Measurements from ENCODE around the gene ZNF768.
"Not testable (repeated sequence)": the region's sequence is repeated elsewhere in the genome, so short reads cannot be mapped to it uniquely, and the experiment has no call there.

ZNF768 gene

DNA sequence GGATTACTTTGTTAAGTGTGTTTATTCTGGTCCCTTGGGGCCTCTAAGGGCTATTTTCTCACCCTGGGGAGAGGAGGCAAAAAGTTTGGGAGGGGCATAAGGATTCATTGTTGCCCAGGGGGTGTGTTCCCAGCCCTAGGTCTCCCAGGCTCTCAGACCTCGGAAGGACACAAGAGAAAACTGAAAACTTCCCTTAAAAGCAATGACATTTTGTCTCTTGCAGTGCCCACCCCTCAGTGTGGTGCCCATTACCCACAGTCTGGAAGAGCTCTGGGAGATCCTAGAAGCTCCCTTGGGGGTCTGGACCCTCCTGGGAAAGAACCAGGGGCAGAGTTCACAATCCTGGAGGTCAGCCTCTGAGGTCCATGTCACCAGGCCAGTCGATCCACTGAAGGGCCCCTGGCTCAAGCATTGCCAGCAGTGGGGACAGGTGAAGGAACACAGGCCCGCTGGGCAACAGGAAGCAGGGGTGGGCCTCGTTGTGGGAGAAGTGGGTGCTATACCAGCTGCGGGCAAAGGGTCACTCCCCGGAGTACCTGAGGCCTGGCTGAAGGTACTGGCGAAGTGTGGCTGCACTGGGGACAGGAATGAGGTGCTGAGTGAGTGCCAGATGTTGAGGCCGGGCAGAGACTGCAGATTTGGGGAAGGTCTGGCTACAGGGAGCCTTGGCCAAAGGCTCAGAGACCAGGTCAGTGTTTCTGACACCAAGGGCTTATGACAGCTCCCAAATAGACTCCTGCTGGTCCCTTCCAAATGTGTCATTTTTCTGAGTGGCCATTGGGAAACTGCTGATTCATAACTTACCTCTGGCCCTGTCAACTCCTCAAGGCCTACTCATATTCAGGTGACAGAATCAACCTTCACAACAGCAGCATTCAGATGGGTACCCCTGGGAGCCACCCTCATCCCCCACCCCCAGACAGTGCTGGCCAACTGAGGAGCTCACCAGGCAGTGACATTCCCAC lies 12.9 kb upstream of the ZNF768 start:
- Histone ChIP-seq H3K4me1 (ENCODE audit: control insufficient read depth, insufficient read depth, low read length, poor library complexity, severe bottlenecking) (peaks cover 27% of the 10 kb centered on the region), H3K27ac (ENCODE audit: low read depth, low read length, severe bottlenecking) (no peak overlapping the region), H3K36me3 (ENCODE audit: control insufficient read depth, insufficient read depth, low read length) (peaks cover 6% of the 10 kb centered on the region), H3K4me3 (ENCODE audit: extremely low read depth, insufficient read depth, low read length, poor library complexity, severe bottlenecking) (no peak overlapping the region), H3K9me3 (ENCODE audit: control insufficient read depth, low read length) (no peaks in the 10 kb centered on the region)
- 92 to 98% methylated on average over 7 of the region's 8 CpGs for WGBS, 2 experiments (ENCODE audit: insufficient coverage in 2 of 2)

DNA sequence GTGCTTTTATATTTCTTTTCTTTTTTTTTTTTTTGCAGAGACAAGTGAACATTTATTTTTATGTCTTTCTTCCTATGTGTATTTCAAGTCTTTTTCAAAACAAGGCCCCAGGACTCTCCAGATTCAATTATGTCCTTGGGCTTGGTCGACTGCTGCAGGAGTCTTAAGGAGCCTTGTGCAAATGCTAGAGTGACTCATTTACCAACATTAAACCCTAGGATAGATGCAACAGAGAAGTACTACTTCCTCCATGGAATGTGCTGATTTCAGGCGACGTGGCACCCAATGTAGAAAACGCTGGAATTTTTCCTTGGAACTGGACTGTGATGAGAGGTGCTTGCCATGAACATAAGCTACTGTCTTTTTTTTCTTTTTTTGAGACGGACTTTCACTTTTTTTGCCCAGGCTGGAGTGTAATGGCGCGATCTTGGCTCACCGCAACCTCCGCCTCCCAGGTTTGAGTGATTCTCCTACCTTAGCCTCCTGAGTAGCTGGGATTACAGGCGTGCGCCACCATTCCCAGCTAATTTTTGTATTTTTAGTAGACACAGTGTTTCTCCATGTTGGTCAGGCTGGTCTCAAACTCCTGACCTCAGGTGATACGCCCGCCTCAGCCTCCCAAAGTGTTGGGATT lies 10.1 kb upstream of the ZNF768 start:
- not testable (repeated sequence) for H3K27ac ChIP-seq (ENCODE audit: low read depth, low read length, severe bottlenecking); H3K9me3 ChIP-seq (ENCODE audit: control insufficient read depth, low read length)
- Histone ChIP-seq H3K36me3 (ENCODE audit: control insufficient read depth, insufficient read depth, low read length) (peaks cover 19% of the 10 kb centered on the region), H3K4me1 (ENCODE audit: control insufficient read depth, insufficient read depth, low read length, poor library complexity, severe bottlenecking) (peaks cover 18% of the 10 kb centered on the region), H3K4me3 (ENCODE audit: extremely low read depth, insufficient read depth, low read length, poor library complexity, severe bottlenecking) (peak overlapping the region; percentile 56)
- 87 to 96% methylated on average over 8 to 11 of the region's 13 CpGs for WGBS, 2 experiments (ENCODE audit: insufficient coverage in 2 of 2)

DNA sequence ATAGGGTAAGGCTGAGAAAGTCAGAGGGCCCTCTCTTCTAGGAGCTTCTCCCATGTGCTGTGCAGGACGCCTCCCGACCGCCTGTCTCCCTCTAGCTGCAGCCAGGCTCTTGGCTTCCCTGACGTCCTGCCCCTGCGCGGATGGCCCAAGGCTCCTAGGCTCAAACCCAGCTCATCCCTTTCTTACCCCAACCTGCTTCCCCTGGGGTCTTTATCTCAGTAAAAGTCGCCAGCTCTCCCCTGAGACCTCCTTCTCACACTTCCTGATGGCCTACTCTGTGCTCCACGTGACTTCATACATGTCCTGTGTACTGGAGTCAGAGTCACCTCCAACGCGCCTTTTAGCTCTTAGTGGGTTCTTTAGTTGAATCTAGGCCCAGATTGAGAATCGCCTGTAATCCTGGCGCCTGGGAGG lies 9.4 kb upstream of the ZNF768 start:
- Histone ChIP-seq H3K4me1 (ENCODE audit: control insufficient read depth, insufficient read depth, low read length, poor library complexity, severe bottlenecking) (peaks cover 12% of the 10 kb centered on the region), H3K27ac (ENCODE audit: low read depth, low read length, severe bottlenecking) (peak overlapping the region; percentile 54), H3K4me3 (ENCODE audit: extremely low read depth, insufficient read depth, low read length, poor library complexity, severe bottlenecking) (peak overlapping the region; percentile 56), H3K9me3 (ENCODE audit: control insufficient read depth, low read length) (no peaks in the 10 kb centered on the region), H3K36me3 (ENCODE audit: control insufficient read depth, insufficient read depth, low read length) (peaks cover 26% of the 10 kb centered on the region)
- WGBS, 2 experiments (ENCODE audit: insufficient coverage in 2 of 2): 39 to 50% methylated on average over 9 to 12 of the region's 12 CpGs

DNA sequence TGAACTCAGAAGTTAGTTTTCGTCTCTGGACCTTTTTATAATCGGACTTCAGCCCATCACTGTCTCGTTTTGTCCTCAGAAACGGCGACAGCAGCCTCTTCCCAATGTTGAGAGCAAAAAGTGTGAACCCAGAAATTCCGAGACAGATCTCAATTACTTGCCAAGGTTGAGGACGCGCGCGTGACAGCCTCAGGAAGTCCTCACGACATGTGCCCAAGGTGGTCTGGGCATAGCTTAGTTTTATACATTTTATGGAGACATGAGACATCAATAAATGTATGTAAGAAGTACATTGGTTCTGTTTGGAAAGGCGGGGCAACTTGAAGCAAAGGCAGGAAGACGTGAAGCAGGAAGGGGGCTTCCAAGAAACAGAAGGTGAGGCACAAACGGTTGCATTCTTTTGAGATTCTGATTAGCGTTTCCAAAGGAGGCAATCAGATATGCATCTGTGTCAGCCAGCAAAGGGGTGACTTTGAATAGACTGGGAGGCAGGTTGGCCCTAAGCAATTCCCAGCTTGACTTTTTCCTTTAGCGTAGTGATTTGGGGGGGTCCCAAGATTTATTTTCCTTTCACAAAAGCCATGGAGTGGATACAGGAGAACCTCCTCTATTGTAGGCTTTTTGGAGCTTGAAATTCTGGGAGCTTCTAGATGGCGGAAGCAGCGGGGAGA lies 8.9 kb upstream of the ZNF768 start:
- WGBS, 2 experiments (ENCODE audit: insufficient coverage in 2 of 2): 2 to 7% methylated on average over 14 to 16 of the region's 18 CpGs
- peak overlapping the region; percentile 56 for H3K4me3 ChIP-seq (ENCODE audit: extremely low read depth, insufficient read depth, low read length, poor library complexity, severe bottlenecking)
- H3K36me3 ChIP-seq (ENCODE audit: control insufficient read depth, insufficient read depth, low read length): peaks cover 30% of the 10 kb centered on the region
- H3K4me1 ChIP-seq (ENCODE audit: control insufficient read depth, insufficient read depth, low read length, poor library complexity, severe bottlenecking): peaks cover 12% of the 10 kb centered on the region
- no peaks in the 10 kb centered on the region for H3K9me3 ChIP-seq (ENCODE audit: control insufficient read depth, low read length)
- peak overlapping the region; percentile 54 for H3K27ac ChIP-seq (ENCODE audit: low read depth, low read length, severe bottlenecking)

DNA sequence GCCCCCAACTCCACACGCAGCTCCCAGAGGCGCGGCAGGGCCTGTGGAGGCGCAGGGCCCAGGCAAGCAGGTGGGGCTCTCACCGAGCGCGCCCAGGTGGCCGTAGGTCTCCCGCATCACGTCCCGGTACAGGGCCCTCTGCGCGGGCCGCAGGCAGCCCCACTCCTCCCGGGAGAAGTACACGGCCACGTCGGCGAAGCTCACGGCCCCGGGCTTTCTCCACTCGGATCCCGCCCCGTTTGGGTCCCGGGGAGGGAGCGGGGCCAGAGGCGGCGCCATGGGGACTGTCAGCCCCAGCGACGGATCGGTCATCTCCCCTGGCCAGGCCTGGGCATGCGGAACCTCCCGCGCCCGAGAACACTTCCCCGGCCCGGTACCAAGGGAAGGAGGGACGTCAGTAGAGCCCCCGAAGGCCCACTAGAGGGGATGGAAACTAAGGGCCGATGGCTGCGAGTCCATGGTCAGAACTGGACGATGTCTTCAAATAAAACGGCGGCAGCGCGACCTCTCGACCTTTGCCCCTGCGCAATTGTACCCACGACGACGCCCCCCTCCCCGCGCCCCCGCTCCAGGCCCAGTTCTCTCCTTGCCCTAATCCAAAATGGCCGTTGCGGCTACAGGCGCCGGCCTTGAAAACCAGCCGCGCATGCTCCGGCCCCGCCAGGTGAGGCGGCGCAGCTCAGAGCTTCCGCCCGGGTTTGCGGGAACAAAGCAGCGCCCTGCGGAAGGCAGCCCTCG lies 8.2 kb upstream of the ZNF768 start, which contains the start of gene ZNF747:
TSS of gene ZNF747 (minus strand) at position 491 of the 738 bp plus-strand sequence. CDS start at position 312, 179 bp downstream.
- Histone ChIP-seq H3K4me3 (ENCODE audit: extremely low read depth, insufficient read depth, low read length, poor library complexity, severe bottlenecking) (peak within 1 kb of the TSS; percentile 56), H3K4me1 (ENCODE audit: control insufficient read depth, insufficient read depth, low read length, poor library complexity, severe bottlenecking) (peaks cover 12% of the 10 kb centered on the region), H3K36me3 (ENCODE audit: control insufficient read depth, insufficient read depth, low read length) (peaks cover 30% of the 10 kb centered on the region), H3K9me3 (ENCODE audit: control insufficient read depth, low read length) (no peaks in the 10 kb centered on the region), H3K27ac (ENCODE audit: low read depth, low read length, severe bottlenecking) (peak within 1 kb of the TSS; percentile 54)
- 1% methylated on average over 59 to 70 of the region's 70 CpGs for WGBS, 2 experiments (ENCODE audit: insufficient coverage in 2 of 2)

DNA sequence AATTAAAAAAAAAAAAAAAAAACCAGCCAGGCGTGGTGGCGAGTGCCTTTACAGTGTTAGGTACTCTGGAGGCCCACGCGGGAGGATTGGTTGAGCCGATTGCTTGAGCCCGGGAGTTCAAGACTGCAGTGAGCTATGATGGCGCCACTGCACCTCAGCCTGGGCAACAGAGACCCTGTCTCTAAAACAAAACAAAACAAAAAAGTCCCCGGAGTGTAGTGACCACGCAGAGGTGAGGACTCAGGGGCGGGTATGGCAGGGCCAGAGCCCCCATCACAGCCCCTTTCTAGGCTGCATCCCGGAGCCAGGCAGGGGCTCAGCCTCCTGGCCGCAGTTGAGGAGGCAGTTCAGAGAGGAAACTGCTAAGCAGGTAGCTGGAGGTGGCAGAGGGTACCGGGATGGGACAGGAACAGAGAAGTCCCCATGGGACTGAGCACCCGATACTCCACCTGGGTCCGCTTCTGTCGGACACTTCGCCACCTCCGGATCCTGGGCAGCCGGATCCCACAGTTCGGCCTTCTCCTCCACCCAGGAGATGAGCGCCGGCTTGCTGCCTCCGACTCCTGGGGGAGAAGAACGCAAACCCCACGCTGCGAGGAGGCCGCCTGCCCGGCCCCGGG lies 7.5 kb upstream of the ZNF768 start:
- H3K9me3 ChIP-seq (ENCODE audit: control insufficient read depth, low read length): no peaks in the 10 kb centered on the region
- peak overlapping the region; percentile 56 for H3K4me3 ChIP-seq (ENCODE audit: extremely low read depth, insufficient read depth, low read length, poor library complexity, severe bottlenecking)
- H3K27ac ChIP-seq (ENCODE audit: low read depth, low read length, severe bottlenecking): peak overlapping the region; percentile 29
- H3K4me1 ChIP-seq (ENCODE audit: control insufficient read depth, insufficient read depth, low read length, poor library complexity, severe bottlenecking): peaks cover 12% of the 10 kb centered on the region
- H3K36me3 ChIP-seq (ENCODE audit: control insufficient read depth, insufficient read depth, low read length): peaks cover 30% of the 10 kb centered on the region
- 25 to 40% methylated on average over 17 to 21 of the region's 29 CpGs for WGBS, 2 experiments (ENCODE audit: insufficient coverage in 2 of 2)

DNA sequence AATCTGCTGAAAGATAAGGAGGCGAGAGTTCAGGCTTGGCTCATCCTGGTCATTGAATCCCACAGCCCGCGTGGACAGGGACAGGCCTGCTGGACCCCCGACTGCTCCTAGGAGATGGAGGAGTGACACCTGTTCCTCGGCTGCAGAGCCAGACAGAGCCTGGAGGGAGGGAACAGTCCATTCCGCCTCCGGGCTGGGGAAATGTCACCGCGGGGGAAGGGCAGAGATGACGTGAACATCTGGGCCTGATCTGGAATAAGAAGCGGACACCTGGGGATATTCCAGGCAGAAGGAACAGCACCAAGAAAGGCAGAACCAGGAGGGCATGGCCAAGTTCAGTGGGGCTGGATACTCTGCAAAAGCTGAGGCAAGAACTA lies 6.8 kb upstream of the ZNF768 start:
- Histone ChIP-seq H3K27ac (ENCODE audit: low read depth, low read length, severe bottlenecking) (no peak overlapping the region), H3K9me3 (ENCODE audit: control insufficient read depth, low read length) (no peaks in the 10 kb centered on the region), H3K4me3 (ENCODE audit: extremely low read depth, insufficient read depth, low read length, poor library complexity, severe bottlenecking) (no peak overlapping the region), H3K36me3 (ENCODE audit: control insufficient read depth, insufficient read depth, low read length) (peaks cover 30% of the 10 kb centered on the region), H3K4me1 (ENCODE audit: control insufficient read depth, insufficient read depth, low read length, poor library complexity, severe bottlenecking) (peaks cover 12% of the 10 kb centered on the region)
- 85 to 90% methylated on average over 11 of the region's 11 CpGs for WGBS, 2 experiments (ENCODE audit: insufficient coverage in 2 of 2)

DNA sequence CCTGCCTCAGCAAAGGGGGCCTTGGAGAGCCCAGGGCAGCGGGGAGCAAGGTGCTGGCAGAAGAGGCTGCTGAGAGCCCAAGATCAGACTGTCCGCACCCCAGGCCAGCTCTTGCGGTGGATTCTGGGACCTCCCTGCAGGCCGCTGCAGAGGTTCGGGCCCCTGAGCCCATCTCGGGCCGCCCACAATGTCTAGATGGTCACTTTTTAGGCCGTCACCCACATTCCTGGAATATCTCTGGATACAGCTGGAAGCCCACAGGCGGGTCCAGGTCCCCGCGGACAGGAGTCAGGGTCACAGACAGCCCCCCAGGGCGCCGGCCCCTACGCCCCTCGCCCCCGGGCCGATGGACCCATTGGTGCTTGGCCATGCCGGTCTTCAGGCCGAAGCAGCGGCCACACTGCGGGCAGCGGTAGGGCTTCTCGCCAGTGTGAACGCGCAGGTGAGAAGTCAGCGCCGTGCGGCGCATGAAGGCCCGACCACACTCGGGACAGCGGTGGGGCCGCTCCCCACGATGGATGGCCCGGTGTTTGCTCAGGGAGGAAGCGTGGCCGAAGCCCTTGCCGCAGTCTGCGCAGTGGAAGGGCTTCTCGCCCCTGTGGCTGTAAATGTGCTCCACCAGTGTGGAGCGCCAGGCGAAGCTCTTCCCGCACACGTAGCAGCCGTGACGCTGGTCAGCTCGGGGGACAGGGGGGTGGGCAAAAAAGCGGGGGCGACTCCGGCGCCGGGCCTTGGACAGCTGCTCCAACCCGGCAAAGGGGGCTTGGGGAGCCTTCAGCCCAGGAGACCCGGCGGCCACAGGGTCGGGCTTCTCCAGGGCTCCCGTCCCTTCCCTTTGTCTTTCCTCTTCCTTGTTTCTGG lies 6.1 kb upstream of the ZNF768 start:
- H3K9me3 ChIP-seq (ENCODE audit: control insufficient read depth, low read length): no peaks in the 10 kb centered on the region
- 96 to 97% methylated on average over 47 to 53 of the region's 57 CpGs for WGBS, 2 experiments (ENCODE audit: insufficient coverage in 2 of 2)
- H3K27ac ChIP-seq (ENCODE audit: low read depth, low read length, severe bottlenecking): no peak overlapping the region
- peaks cover 30% of the 10 kb centered on the region for H3K36me3 ChIP-seq (ENCODE audit: control insufficient read depth, insufficient read depth, low read length)
- H3K4me3 ChIP-seq (ENCODE audit: extremely low read depth, insufficient read depth, low read length, poor library complexity, severe bottlenecking): no peak overlapping the region
- H3K4me1 ChIP-seq (ENCODE audit: control insufficient read depth, insufficient read depth, low read length, poor library complexity, severe bottlenecking): peaks cover 17% of the 10 kb centered on the region

DNA sequence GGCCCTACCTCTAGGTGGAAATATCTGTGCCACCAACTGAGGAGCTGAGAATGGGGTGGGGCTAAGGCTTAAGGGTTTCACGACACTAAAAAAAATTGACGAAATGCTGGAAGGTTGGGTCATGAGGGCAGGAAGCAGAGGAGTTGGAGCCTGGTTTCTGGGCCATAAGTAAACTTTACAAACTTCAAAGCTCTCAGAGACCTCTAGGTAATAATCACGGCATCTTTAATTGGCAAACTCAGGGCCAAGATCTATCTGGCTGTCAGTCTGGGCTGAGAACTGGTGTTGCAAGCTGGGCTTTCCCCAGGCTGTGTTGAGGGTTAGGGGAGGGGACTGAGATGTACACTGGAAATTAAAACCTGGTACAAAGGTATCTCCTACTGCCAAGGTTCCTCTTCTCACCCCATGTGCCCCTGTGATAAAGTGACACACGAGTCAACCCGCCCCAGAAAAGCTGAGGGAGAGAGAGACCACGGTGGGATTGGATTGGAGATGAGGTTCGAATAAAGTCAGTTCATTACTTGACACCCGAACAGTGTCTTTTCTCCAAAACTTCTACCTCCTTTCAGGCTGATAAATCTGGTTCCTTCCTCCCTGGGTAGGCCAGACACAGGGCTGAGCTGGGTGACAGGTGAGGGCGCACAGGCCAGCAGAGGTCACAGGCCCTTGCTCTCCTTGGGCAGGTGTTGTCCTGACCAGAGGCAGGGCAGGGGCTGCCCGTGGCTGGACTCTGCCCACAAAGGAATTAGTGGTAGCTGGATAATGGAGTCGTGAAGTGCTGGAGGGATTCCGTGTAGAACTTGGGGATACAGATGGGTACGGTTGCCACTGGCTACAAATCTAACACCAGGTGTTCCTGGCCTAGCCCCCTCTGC lies 4.0 kb upstream of the ZNF768 start:
- H3K27ac ChIP-seq (ENCODE audit: low read depth, low read length, severe bottlenecking): no peak overlapping the region
- H3K4me3 ChIP-seq (ENCODE audit: extremely low read depth, insufficient read depth, low read length, poor library complexity, severe bottlenecking): no peak overlapping the region
- H3K9me3 ChIP-seq (ENCODE audit: control insufficient read depth, low read length): no peaks in the 10 kb centered on the region
- WGBS, 2 experiments (ENCODE audit: insufficient coverage in 2 of 2): 96 to 100% methylated on average over 6 to 7 of the region's 13 CpGs
- peaks cover 16% of the 10 kb centered on the region for H3K4me1 ChIP-seq (ENCODE audit: control insufficient read depth, insufficient read depth, low read length, poor library complexity, severe bottlenecking)
- peaks cover 25% of the 10 kb centered on the region for H3K36me3 ChIP-seq (ENCODE audit: control insufficient read depth, insufficient read depth, low read length)

Measured in mesodermal cell (in vitro differentiated cells).